ENCODE results near the gene ARHGEF38.

DNA sequence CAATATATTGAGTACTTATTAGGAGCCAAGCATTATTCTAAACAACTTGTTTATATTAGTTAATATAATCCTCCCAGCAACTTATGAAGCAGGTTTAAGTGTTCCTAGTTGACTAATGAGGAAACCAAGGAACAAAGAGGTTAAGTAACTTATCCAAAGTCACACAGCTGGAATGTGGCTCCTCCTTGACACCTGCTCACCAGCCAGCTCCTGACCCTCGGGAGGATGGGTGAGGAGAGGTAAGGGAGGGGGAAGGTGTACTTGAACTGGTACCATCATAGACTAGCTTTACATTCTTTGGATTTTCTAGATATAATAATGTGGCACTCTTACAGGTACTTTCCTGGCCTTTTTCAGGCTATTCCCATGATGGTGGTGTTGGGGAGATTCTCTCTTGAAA lies 50.7 kb downstream of the ARHGEF38 start:
- no peak for TF ChIP-seq SPI1 (IDR thresholded peaks at IDR 0.05; ENCODE audit: low read depth, low read length)
- TF ChIP-seq POLR2AphosphoS5 (IDR thresholded peaks at IDR 0.05; ENCODE audit: low read depth, low read length), result no peak
- TF ChIP-seq TAF1 (IDR thresholded peaks at IDR 0.05; ENCODE audit: low read depth, low read length), result no peak
- no peak for TF ChIP-seq POLR2A (IDR thresholded peaks at IDR 0.05; ENCODE audit: low read depth, low read length)
- TF ChIP-seq POU2F2 (IDR thresholded peaks at IDR 0.05; ENCODE audit: low read depth, low read length), result no peak
- TF ChIP-seq PAX5 (IDR thresholded peaks at IDR 0.05; ENCODE audit: insufficient read depth, low read length, severe bottlenecking), result no peak

All from GM12891 (cell line).